OCI-M2 (cell line): ENCODE data around the gene GCSH.

Source experiments
- DNase-seq: peaks from one replicate; lab custom pipeline; 2025; ENCODE audit not compliant: unreplicated experiment; lab: John Stamatoyannopoulos, UW

GCSH gene

DNA sequence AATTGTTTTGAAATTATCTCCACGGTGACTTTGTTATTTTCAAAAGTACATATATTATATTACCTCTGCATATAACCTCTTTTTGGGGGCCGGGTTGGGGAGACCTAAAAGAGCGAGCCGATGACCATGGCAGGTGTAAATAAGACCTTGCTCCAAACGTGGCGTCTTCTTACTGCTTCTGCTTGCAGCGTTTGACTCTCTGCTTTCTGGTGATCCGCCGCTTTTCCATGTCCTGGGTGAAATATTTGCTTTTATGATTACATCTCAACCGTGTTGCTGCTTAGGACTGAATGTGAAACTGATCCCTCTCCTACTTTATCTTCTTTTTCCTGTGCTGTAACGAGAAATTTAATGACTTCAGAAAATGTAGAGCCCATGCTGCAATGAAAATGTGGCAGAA lies 42.4 kb downstream of the GCSH start:
- DNase-seq: no peak

GRCh38 chr16:81042821-81043220 lies 53.4 kb downstream of the GCSH start:
- no peak for DNase-seq

DNA sequence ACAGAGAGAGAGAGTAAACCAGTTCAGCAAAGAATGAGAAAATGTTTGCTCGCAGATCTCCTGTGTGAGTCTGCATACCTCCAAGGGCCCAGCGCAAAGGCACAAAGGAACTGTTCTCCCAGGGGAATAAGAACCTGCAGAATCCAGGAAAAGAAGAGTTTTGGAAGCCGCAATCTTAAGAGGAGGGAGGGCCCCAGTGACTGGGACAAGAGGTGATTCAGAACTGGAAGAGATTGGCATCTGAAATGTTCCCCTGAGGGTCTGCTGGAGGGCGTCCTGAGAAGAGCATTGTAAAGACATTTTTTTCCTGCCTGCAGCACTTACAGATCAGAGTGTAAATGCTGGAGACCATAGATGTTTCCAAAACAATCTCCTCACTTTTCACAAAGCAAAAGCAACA lies 54.5 kb downstream of the GCSH start:
- no peak for DNase-seq

- no peak for DNase-seq
Measured at GRCh38 chr16:81040842-81041241, 55.4 kb downstream of the GCSH start.

GRCh38 chr16:81040131-81040530 lies 56.1 kb downstream of the GCSH start:
- no peak for DNase-seq

DNA sequence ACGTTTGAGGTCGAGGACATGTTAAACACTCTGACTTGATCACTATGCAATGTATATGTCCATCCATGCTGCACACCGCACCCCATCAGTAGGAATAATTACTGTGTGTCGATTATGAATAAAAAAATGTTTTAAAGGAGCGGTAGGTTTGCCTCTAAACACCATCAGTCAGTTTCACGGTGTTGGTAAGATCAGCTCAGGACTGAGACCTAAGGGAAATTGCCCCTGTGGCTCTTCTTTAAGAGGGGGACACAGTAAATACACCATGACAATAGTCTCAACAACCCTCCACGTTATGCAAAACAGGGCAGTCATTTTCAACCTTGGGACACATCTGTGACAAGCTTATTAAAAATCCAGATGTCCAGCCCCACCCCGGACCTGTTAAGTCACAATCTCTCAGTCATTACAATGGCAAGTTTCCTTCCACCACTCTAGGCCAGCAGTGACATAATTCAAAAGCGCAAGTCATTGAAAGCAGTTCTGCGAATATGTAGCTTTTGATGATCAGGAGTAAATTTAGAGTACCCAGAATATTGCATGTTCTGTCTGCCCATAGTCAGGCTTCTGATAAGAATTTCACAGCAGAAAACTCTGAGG lies 59.3 kb downstream of the GCSH start:
- DNase-seq: no peak

DNA sequence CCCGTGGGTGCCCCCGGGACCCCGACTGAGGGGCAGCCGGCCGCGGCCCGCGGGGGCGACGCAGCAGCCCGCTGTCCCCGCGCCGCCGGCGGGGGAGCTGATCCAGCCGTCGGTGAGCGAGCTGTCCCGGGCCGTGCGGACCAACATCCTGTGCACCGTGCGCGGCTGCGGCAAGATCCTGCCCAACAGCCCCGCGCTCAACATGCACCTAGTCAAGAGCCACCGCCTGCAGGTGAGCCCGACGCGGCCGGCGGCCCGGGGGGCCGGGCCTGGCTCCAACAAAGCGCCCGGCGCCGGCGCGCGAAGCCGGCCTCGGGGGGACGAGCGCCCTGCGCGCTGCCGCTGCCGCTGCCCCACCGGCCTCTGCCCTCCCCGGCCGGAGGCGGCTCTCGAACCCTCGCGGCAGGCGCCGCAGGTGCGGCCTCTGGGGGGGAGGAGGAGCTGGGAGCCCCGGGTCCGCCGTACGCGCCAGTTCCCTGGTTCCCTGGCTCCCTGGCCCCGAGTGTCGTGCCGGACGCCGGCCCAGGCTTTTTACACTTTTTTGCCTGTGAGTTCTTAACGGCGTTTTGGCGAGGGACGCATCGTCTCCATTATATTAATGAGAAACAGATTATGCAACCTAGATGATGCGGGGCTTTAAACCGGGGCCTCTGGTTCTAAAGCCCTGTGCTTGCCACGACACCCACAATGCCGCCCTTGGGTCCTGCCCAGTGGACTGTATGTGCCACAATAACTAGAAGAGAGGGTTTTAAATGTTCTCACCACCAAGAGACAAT lies 60.0 kb downstream of the GCSH start:
- no peak for DNase-seq

DNA sequence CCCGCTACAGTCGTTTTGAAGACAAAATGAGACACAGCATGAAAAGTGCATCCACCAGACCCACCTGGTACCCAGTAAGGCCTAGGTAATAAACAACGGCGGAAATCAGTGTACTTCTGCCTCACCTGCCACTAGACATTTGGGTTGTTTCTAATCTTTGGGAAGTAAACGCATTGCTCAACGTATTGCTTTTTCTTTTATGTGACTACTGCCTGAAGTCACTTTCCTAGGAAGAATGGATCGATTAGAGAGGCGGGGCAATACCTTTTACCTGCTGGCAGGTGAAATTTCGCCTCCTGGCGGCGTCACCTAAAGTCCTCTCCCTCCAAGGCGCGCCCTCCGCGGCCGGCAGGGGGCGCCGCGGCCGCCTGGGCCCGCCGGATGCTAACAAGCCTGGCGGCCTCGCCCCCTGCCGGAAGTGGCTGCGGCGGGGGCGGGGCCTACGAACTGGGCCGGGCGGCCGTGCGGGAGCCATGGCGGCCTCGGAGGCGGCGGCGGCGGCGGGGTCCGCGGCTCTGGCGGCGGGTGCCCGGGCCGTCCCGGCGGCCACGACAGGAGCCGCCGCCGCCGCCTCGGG lies 60.7 kb downstream of the GCSH start, which contains the start of gene ATMIN:
ATMIN (plus strand) TSS at position 445 of the 577 bp plus-strand sequence; CDS start at position 474, 29 bp downstream.
- DNase-seq: no peak
